Lung microvascular endothelial cell (primary cell): ENCODE data around the gene ZCWPW1. TPM values are rescaled to one million over a fixed set of nuclear protein-coding genes. Genes with fewer than 3 reads are reported as not detected.
"Not testable (repeated sequence)": the region's sequence is repeated elsewhere in the genome, so short reads cannot be mapped to it uniquely, and the experiment has no call there.

Source experiments
- DNase-seq, 2 donors: peaks; one replicate each; pipeline versions ENCODE4 v3.0.0 to v3.0.0-alpha.2; 2010; ENCODE audit warnings: low read depth in 2 of 2
- total RNA-seq: library from RNA; depleted of rRNA; stranded (reverse); fragments of >200 nt; gene quantifications from 2 replicates; pipeline ENCODE4 v1.2.1, GENCODE V29; 2014

ZCWPW1 gene
- total RNA-seq, 1 donor from 2014 or later, result 0.79 TPM

- DNase-seq, result no peak
Measured at GRCh38 chr7:100401811-100402210, 26.7 kb downstream of the ZCWPW1 start.

DNA sequence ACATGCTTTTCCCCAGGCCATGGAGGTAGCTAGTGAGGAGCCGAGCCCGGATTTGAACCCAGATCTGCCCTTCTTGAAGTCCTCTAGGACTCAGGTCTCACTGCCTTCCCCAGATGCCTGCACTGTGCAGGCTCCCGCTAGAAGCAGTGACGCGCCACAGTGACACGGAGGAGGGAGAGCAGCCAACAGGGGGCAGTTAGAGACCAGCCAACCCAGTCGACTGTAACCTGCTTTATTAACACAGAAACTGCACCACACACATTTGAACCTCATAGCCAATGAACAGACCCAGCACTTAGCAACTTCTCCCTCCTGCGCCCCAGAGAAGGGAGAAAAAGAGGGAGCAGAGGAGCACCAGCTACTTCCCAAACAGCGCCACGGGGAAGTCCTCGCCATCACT, 27.8 kb downstream of the ZCWPW1 start:
- peak; percentile 26 to 58 for DNase-seq

- DNase-seq, result no peak
Measured at GRCh38 chr7:100400041-100400440, 28.5 kb downstream of the ZCWPW1 start.

DNA sequence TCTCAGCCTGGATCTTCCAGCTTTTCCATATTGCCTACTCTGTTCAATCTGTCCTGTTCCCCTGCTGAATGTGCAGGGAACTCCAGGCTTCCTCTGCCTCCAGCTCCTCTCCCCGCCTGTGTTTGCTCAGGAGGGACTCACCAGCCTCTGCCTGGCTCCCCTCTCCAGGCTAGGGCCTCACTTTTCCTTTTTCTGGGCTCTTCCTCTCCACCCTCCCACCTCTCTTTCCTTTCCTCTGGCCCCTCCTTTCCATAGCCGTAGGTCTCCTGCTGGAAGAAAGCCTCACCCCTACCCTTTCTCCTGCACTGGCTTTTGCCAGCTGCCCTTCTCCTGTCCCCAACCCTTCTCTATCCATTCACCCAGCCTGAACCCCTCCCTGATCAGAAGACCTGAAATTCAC, 30.3 kb downstream of the ZCWPW1 start:
- no peak for DNase-seq

GRCh38 chr7:100397315-100398081, 31.0 kb downstream of the ZCWPW1 start:
- no peak for DNase-seq

DNA sequence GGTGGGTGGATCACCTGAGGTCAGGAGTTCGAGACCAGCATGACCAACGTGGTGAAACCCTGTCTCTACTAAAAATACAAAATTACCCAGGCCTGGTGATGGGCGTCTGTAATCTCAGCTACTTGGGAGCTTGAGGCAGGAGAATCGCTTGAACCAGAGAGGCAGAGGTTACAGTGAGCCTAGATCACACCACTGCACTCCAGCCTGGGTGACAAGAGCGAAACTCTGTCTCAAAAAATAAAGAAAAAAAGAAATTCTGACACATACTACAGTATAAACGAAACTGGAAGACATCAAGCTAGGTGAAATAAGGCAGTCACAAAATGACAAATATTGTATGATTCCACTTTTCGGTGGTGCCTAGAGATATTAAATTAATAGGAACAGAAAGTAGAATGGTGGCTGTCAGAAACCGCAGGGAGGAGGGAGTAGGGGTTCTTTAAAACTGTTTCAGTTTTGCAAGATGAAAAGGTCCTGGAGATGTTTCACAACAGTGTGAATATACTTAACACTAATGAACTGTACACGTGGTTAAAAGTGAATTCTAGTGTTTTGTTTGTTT, 32.0 kb downstream of the ZCWPW1 start:
- no peak for DNase-seq

- no peak for DNase-seq
Measured at GRCh38 chr7:100394077-100394476, 34.4 kb downstream of the ZCWPW1 start.

DNA sequence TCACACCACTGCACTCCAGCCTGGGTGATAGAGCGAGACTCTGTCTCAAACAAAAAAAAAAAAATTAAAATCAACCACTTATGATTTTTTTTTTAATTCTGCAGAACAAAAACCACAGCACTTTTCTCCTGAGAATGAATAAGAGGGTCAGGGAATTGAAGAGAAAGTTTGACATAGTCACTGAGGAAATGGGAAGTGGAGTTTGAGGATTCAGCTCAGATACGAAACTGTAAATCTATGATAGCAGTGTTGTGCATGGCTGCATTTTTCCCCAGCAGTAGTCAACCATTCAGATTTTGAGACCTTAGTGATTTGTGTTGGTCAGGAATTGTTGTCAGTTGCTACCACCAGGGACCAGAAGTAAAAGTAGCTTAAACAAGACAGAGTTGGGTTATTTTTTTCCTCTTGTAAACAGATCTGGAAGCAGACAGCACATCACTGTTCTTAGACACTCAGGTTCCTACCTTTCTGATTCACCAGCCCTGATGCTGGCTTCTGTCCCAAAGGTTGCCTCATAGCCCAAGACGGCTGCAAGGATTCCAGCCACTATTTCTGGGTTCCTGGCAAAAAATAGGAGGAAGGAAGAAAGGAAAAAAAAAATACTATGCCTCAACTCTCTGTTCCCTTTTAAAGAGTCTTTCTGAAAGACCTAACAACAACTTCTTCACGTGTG, 35.1 kb downstream of the ZCWPW1 start:
- no peak for DNase-seq

GRCh38 chr7:100390286-100391009, 38.1 kb downstream of the ZCWPW1 start:
- DNase-seq, result no peak

DNA sequence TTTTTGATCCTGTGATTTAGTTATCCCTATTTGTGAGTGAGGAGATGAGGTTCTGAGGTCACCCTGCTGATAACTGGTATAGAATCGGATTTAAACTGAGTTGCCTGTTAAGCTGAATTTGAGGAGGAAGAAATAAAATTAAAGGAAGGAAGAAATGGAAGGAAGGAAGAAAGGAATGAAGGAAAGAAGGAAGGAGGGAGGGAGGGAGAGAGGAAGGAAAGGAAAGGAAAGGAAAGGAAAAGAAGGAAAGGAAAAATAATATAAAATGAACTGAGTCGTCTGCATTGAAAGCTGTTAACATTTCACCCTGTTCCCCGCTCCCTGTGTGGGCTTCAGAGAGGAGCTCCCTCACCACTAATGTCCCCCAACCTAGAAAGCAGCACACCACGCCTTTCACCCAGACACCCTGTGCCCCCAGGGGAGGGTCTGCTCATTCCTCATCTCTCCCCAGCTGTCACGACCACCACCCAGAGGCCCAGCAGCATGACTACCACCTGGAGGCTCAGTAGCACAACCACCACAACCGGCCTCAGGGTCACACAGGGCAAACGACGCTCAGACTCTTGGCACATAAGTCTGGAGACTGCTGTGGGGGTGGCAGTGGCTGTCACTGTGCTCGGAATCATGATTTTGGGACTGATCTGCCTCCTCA, 38.9 kb downstream of the ZCWPW1 start:
- DNase-seq, result no peak

DNA sequence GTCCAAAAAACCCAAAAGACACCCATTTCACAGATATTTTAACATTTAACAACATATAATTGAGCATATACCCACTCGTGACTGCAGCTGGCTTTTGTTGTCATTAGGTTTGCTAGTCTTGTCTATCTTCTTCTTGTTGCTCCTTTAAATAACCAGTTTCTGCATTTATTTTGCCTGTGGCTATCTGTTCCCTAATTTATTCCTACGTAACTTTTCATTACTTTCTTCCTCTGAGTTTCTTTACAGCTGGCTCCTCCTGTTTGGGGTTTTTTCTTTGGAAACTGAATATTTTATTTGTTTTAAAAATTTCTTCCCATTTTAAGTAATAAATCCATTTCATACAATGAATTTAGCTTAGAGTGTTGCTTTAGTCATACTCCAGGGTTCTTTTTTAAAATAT, 40.8 kb downstream of the ZCWPW1 start:
- DNase-seq, result no peak

GRCh38 chr7:100386940-100387339, 41.6 kb downstream of the ZCWPW1 start:
- DNase-seq, result no peak

- DNase-seq, result peak in 1 of 2 donors; percentile 27
Measured at GRCh38 chr7:100384628-100385294, 43.7 kb downstream of the ZCWPW1 start.

GRCh38 chr7:100382234-100382853, 46.2 kb downstream of the ZCWPW1 start:
- DNase-seq, result not testable (repeated sequence)

- DNase-seq, result not testable (repeated sequence)
Measured at GRCh38 chr7:100381531-100382233, 46.8 kb downstream of the ZCWPW1 start.

- no peak for DNase-seq
Measured at GRCh38 chr7:100380196-100380595, 48.3 kb downstream of the ZCWPW1 start.

DNA sequence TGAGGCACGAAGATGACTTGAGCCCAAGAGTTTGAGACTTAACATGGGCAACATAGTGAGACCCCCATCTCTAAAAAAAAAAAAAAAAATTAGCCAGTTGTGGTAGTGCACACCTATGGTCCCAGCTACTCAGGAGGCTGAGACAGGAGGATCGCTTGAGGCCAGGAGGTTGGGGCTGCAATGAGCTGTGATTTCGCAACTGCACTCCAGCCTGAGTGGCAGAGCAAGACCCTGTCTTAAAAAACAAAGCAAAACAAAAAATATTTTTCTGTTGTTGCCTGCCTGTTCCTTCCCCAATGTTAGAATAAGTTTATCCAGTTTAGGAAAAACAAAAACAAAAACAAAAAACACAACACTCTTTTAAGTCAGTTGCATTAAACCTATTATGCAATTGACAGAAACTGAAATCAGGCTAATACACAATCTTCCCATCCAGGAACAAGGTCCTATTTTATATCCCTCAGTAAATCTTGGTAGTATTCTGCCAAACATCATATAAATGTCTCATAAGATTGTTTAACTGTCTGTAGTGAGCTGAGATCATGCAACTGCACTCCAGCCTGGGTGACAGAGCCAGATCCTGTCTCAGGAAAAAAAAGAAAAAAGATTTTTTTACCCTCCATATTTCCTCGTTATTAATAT, 50.3 kb downstream of the ZCWPW1 start:
- DNase-seq, result no peak

DNA sequence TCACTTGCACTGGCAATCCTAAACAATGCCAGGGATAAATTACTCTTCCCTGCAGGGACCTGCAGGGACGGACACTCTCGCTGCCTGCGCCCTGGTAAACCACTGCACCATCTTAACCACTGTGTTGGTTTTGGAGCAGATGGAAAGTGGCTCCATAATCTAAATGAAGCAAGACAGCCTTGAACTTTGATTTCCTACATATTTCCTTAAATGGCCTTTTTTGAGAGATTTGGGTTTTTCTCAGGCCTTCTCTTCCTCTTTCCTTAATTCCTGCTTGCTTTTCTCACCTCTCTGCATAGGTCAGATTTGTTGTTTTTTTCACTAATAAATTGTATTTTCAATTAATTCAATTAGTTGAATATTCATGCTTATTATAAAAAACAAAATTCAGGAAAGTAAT, 52.4 kb downstream of the ZCWPW1 start:
- no peak for DNase-seq

GRCh38 chr7:100374601-100375000, 53.9 kb downstream of the ZCWPW1 start:
- no peak for DNase-seq
